Islet precursor cell (in vitro differentiated cells): ENCODE measurements around the gene NOC4L.

Experiments used
- DNase-seq: peaks from one replicate; pipeline ENCODE4 v3.0.0-alpha.2; 2018

Gene NOC4L

GRCh38 chr12:132171968-132172521 is 27.8 kb downstream of the NOC4L start:
- DNase-seq, result no peak

GRCh38 chr12:132172619-132173018 is 28.4 kb downstream of the NOC4L start:
- no peak for DNase-seq

GRCh38 chr12:132173135-132174014 is 29.1 kb downstream of the NOC4L start:
- no peak for DNase-seq

GRCh38 chr12:132174015-132174838 is 30.0 kb downstream of the NOC4L start:
- no peak for DNase-seq

- DNase-seq, result peak; percentile 77
Observed at GRCh38 chr12:132174839-132175490, 30.7 kb downstream of the NOC4L start.

- DNase-seq, result no peak
Observed at GRCh38 chr12:132175496-132176384, 31.5 kb downstream of the NOC4L start.

- no peak for DNase-seq
Observed at GRCh38 chr12:132176385-132176919, 32.2 kb downstream of the NOC4L start.

- no peak for DNase-seq
Observed at GRCh38 chr12:132176920-132177551, 32.8 kb downstream of the NOC4L start.

GRCh38 chr12:132178316-132178715 is 34.1 kb downstream of the NOC4L start:
- no peak for DNase-seq

GRCh38 chr12:132178801-132179401 is 34.6 kb downstream of the NOC4L start:
- DNase-seq, result no peak

- DNase-seq, result no peak
Observed at GRCh38 chr12:132179431-132180362, 35.4 kb downstream of the NOC4L start.

- DNase-seq, result no peak
Observed at GRCh38 chr12:132180648-132181546, 36.6 kb downstream of the NOC4L start.

GRCh38 chr12:132181570-132182200 is 37.4 kb downstream of the NOC4L start:
- DNase-seq, result no peak

- no peak for DNase-seq
Observed at GRCh38 chr12:132182206-132182710, 38.0 kb downstream of the NOC4L start.

GRCh38 chr12:132182711-132183365 is 38.6 kb downstream of the NOC4L start:
- DNase-seq, result no peak

GRCh38 chr12:132185705-132186104 is 41.4 kb downstream of the NOC4L start:
- DNase-seq, result no peak

GRCh38 chr12:132186208-132186856 is 42.1 kb downstream of the NOC4L start:
- DNase-seq, result no peak
